Activated CD8-positive, alpha-beta T cell treated with anti-CD3 and anti-CD28 coated beads for 36 hours (primary cell): ENCODE measurements around the gene MSRB1. TPM values are rescaled to one million over a fixed set of nuclear protein-coding genes. Genes with fewer than 3 reads are reported as not detected.
A peak's percentile ranks its signal among the peaks of the same experiment; 100 is the strongest.

ENCODE experiments used
- ATAC-seq: fragments of 200-7000 bp; cut with Tn5 transposase; one replicate; pipeline ENCODE4 v1.10.0; 2021; ENCODE audit warnings: mild to moderate bottlenecking, moderate library complexity
- CTCF ChIA-PET: fragments of 350-600 bp; sonication (Branson Sonifier 250); formaldehyde crosslinking; loops from one replicate; lab custom pipeline; 2021; ENCODE audit warnings: antibody characterized with exemption; lab: Charles Lee
- POLR2A ChIA-PET: fragments of 350-600 bp; sonication (Branson Sonifier 250); formaldehyde crosslinking; loops from one replicate; lab custom pipeline; 2021; ENCODE audit warnings: antibody characterized with exemption; lab: Charles Lee
- DNase-seq: peaks from one replicate; pipeline ENCODE4 v3.0.0-alpha.2; 2020
- H3K27ac Mint-ChIP-seq: one replicate; pipeline ENCODE4 v1.8.0; 2021; ENCODE audit warnings: mild to moderate bottlenecking, mixed read lengths
- H3K27me3 Mint-ChIP-seq: one replicate; pipeline ENCODE4 v1.8.0; 2021; ENCODE audit warnings: mixed read lengths
- H3K36me3 Mint-ChIP-seq: one replicate; pipeline ENCODE4 v1.8.0; 2021; ENCODE audit warnings: low read depth, mixed read lengths
- H3K4me1 Mint-ChIP-seq: one replicate; pipeline ENCODE4 v1.8.0; 2021; ENCODE audit warnings: low read depth, mixed read lengths
- H3K4me3 Mint-ChIP-seq: one replicate; pipeline ENCODE4 v1.8.0; 2021; ENCODE audit warnings: mild to moderate bottlenecking, moderate library complexity, mixed read lengths
- H3K9me3 Mint-ChIP-seq: one replicate; pipeline ENCODE4 v1.8.0; 2021; ENCODE audit warnings: mixed read lengths
- CTCF ChIP-seq: fragments of 200-600 bp; IDR thresholded peaks from one replicate; pipeline ENCODE4 v1.8.0; 2022; ENCODE audit warnings: antibody characterized with exemption, mild to moderate bottlenecking
- intact Hi-C: fragments of 100-400 bp; cut with micrococcal nuclease; formaldehyde crosslinking; loops from one replicate; pipeline ENCODE4 v1.10.0; 2022
- total RNA-seq, 2 experiments: library from RNA; stranded (reverse); gene quantifications; one replicate each; pipeline ENCODE4 v1.2.3, GENCODE V29; 2021

Gene MSRB1
- total RNA-seq, 2 experiments from 2014 or later = 15.5 to 18.1 TPM

- H3K4me1 Mint-ChIP-seq = peaks cover 19% of the 10 kb centered on the region
- CTCF ChIA-PET = interaction anchor here (1.0 to 2.4 kb wide), 3 partner anchors 18 to 21 kb away, joined by 3 to 9 read pairs (median 4); partner anchors contain the start of gene RPS2
- POLR2A ChIA-PET = interaction anchor here (1.0 to 29.2 kb wide), 5 partner anchors 20 to 220 kb away, joined by 4 to 505 read pairs (median 6); partner anchors contain the start of genes NDUFB10, RNF151, RPS2 and TBL3
- no peak overlapping the region for H3K27ac Mint-ChIP-seq
- H3K27me3 Mint-ChIP-seq = peaks cover 39% of the 10 kb centered on the region
- DNase-seq (no peak), ATAC-seq (no peak)
- peak overlapping the region; percentile 89 for H3K4me3 Mint-ChIP-seq
- intact Hi-C loops = no loop called here
- TF ChIP-seq CTCF = no peak
- peaks cover 16% of the 10 kb centered on the region for H3K36me3 Mint-ChIP-seq
- H3K9me3 Mint-ChIP-seq = no peaks in the 10 kb centered on the region
Observed at GRCh38 chr16:1985466-1986150, 42.6 kb upstream of the MSRB1 start.

GRCh38 chr16:1984347-1985225 is 41.6 kb upstream of the MSRB1 start:
- intact Hi-C loops = no loop called here

GRCh38 chr16:1983544-1984346 is 40.7 kb upstream of the MSRB1 start, which contains the start of gene GFER:
Gene GFER (plus strand): TSS chr16:1984193. CDS start chr16:1984219, 26 bp downstream.
- Mint-ChIP-seq H3K27me3 (peaks cover 36% of the 10 kb centered on the region), H3K4me1 (peaks cover 20% of the 10 kb centered on the region), H3K36me3 (peaks cover 18% of the 10 kb centered on the region), H3K4me3 (peak within 1 kb of the TSS; percentile 89), H3K27ac (peak within 1 kb of the TSS; percentile 30), H3K9me3 (no peaks in the 10 kb centered on the region)
- peak; percentile 82 for DNase-seq
- peak; percentile 92 for ATAC-seq
- TF ChIP-seq CTCF = peak; percentile 22
- intact Hi-C loops = no loop called here
- ChIA-PET POLR2A (interaction anchor here (0.8 to 29.2 kb wide), 10 partner anchors 8 to 222 kb away, joined by 3 to 505 read pairs (median 5); partner anchors contain the start of genes NDUFB10, RNF151, RPS2 and TBL3), CTCF (interaction anchor here (1.4 to 2.4 kb wide), 3 partner anchors 19 to 157 kb away, joined by 4 to 9 read pairs (median 8); partner anchors contain the start of gene RPS2)

More at GRCh38 chr16:1984347-1985225, 41.6 kb upstream of the MSRB1 start:
- ChIA-PET POLR2A (interaction anchor here (0.8 to 29.2 kb wide), 7 partner anchors 9 to 221 kb away, joined by 3 to 505 read pairs (median 4); partner anchors contain the start of genes NDUFB10, RNF151, RPS2 and TBL3), CTCF (interaction anchor here (1.0 to 2.4 kb wide), 4 partner anchors 19 to 156 kb away, joined by 3 to 9 read pairs (median 6); partner anchors contain the start of gene RPS2)
- TF ChIP-seq CTCF = no peak
- Mint-ChIP-seq H3K9me3 (no peaks in the 10 kb centered on the region), H3K27me3 (peaks cover 44% of the 10 kb centered on the region), H3K4me3 (peak overlapping the region; percentile 89), H3K27ac (peak overlapping the region; percentile 30), H3K4me1 (peaks cover 19% of the 10 kb centered on the region), H3K36me3 (peaks cover 16% of the 10 kb centered on the region)
- no peak for DNase-seq
- ATAC-seq = peak; percentile 10

- intact Hi-C loops = no loop called here
Observed at GRCh38 chr16:1982991-1983543, 40.1 kb upstream of the MSRB1 start.

More at GRCh38 chr16:1982991-1983543, 40.1 kb upstream of the MSRB1 start:
- Mint-ChIP-seq H3K36me3 (peaks cover 22% of the 10 kb centered on the region), H3K9me3 (no peaks in the 10 kb centered on the region), H3K4me3 (peak overlapping the region; percentile 89), H3K4me1 (peaks cover 20% of the 10 kb centered on the region), H3K27ac (no peak overlapping the region), H3K27me3 (peaks cover 32% of the 10 kb centered on the region)
- no peak for DNase-seq
- ChIA-PET POLR2A (interaction anchor here (0.6 to 29.2 kb wide), 8 partner anchors 10 to 537 kb away, joined by 3 to 505 read pairs (median 6); partner anchors contain the start of genes AMDHD2, NDUFB10, RNF151 and RPS2), CTCF (interaction anchor here (0.7 to 2.0 kb wide), 4 partner anchors 11 to 158 kb away, joined by 3 to 8 read pairs (median 4); partner anchors contain the start of gene TBL3)
- ATAC-seq = no peak
- no peak for TF ChIP-seq CTCF
